ENCODE results near the gene ZDHHC11B.

Gene ZDHHC11B

DNA sequence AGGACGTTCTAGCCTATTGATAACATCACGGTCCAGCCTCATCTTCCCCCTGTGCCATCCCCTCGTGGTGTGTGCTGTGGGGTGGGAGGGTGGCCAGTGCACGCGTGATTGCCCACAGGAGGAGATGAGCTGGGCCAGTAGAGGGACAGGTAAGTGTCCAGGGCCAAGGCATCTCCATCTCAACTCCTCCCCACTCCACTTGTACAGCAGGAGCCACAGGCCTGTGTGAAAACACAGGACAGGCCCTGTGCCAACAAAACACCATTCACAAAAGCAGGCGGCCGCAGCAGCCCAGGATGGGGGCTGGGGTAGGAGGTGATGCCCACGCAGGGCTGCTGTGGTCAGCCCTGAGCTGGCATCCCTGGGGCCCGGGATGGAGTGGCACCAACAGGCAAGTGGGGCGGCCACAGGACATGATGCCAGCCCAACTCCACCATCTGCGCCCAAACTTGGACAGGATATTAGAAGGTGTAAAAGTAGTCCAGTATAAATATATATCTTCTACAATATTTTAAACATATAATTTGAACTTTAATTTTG lies 124.0 kb downstream of the ZDHHC11B start:
- no peak for DNase-seq (ENCODE audit: low read depth)
